Left ventricle myocardium inferior (tissue), 1 donor: ENCODE measurements around the gene WNT1. TPM values are rescaled to one million over a fixed set of nuclear protein-coding genes. Genes with fewer than 3 reads are reported as not detected.
A peak's percentile ranks its signal among the peaks of the same experiment; 100 is the strongest.

Experiments
- DNase-seq: peaks from one replicate; pipeline ENCODE4 v3.0.0-alpha.2; 2020
- H3K27ac ChIP-seq: fragments of 200-600 bp; replicated peaks from 2 replicates; pipeline ENCODE4 v1.8.0; 2021
- H3K27me3 ChIP-seq: fragments of 200-600 bp; 2 replicates; pipeline ENCODE4 v1.8.0; 2021; ENCODE audit warnings: low read depth
- H3K36me3 ChIP-seq: fragments of 200-600 bp; 2 replicates; pipeline ENCODE4 v1.8.0; 2021
- H3K4me1 ChIP-seq: fragments of 200-600 bp; 2 replicates; pipeline ENCODE4 v1.8.0; 2021
- H3K4me3 ChIP-seq: fragments of 200-600 bp; 2 replicates; pipeline ENCODE4 v1.8.0; 2021; ENCODE audit warnings: mild to moderate bottlenecking, moderate library complexity
- H3K9me3 ChIP-seq: fragments of 200-600 bp; replicated peaks from 2 replicates; pipeline ENCODE4 v1.8.0; 2021
- intact Hi-C: fragments of 100-400 bp; cut with micrococcal nuclease; formaldehyde crosslinking; loops from one replicate; pipeline ENCODE4 v1.11.0; 2022
- total RNA-seq: library from RNA; stranded (reverse); fragmentation: NEBNext Ultra II Directional; extraction: Animal tissue kit (Norgen Biotek cat#: 25700); gene quantifications from one replicate; pipeline ENCODE4 v1.2.1, GENCODE V29; 2021
- TF ChIP-seq, protein P1 (sequence below): fragments of 200-600 bp; IDR thresholded peaks from 2 replicates; pipeline ENCODE4 v1.8.0; 2021; ENCODE audit warnings: antibody characterized with exemption, mild to moderate bottlenecking, borderline replicate concordance
- donor health status: DM: no; HTN: yes; CAD: no; lungs with severe emphysema.

Gene WNT1
- total RNA-seq, 1 donor from 2014 or later, result not detected

DNA sequence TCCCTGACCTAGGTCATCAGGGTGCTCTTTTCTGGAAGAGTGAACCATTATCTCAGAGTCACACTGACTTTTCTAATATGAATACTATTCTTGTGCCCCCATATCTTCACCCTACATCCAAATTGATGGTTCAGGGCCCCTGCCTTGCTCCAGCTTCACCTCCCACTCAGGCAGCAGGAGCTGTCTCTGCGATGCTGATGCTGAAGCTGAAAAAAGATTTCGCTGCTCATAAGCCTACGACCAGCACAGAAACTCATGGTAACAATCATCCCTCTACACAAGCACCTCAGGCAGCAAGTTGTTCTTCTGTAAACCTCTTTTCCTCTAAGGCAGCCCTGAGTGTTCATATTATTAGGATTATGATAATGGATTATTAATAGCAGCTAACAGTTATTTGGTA is 24.1 kb upstream of the WNT1 start:
- peaks cover 21% of the 10 kb centered on the region for H3K36me3 ChIP-seq
- H3K4me3 ChIP-seq, result no peak overlapping the region
- H3K4me1 ChIP-seq, result peaks cover 42% of the 10 kb centered on the region
- no peak for DNase-seq
- TF ChIP-seq, protein P1, sequence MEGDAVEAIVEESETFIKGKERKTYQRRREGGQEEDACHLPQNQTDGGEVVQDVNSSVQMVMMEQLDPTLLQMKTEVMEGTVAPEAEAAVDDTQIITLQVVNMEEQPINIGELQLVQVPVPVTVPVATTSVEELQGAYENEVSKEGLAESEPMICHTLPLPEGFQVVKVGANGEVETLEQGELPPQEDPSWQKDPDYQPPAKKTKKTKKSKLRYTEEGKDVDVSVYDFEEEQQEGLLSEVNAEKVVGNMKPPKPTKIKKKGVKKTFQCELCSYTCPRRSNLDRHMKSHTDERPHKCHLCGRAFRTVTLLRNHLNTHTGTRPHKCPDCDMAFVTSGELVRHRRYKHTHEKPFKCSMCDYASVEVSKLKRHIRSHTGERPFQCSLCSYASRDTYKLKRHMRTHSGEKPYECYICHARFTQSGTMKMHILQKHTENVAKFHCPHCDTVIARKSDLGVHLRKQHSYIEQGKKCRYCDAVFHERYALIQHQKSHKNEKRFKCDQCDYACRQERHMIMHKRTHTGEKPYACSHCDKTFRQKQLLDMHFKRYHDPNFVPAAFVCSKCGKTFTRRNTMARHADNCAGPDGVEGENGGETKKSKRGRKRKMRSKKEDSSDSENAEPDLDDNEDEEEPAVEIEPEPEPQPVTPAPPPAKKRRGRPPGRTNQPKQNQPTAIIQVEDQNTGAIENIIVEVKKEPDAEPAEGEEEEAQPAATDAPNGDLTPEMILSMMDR, result no peak
- H3K27ac ChIP-seq, result no peak overlapping the region
- intact Hi-C loops, result no loop called here
- no peaks in the 10 kb centered on the region for H3K27me3 ChIP-seq
- no peaks in the 10 kb centered on the region for H3K9me3 ChIP-seq

DNA sequence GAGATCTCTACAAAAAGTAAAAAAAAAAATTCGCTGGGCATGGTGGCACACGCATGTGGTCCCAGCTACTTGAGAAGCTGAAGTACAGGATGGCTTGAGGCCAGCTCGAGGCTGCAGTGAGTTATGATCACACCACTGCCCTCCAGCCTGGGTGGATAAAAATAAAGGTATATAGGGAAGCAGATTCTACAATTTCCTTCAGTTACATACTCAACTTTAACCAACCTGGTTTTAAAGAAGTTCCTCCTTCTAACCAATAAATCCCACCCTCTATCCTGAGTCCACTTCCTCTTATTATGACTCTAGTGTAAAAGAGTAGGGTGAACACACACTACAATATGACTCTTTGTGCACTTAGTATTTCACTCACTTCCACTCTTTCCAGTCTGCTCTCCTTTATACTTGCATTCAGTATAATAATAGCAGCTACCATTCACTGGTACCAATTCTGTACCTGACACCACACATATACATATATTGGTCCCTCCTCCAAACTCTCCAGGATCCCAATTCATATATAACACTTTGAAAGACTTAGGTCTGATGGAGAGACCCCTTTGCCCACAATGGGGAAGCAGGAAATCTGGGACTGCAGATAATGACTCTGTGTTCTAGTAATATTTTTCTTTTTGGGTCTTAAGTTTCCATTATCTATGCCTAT is 23.2 kb upstream of the WNT1 start:
- TF ChIP-seq, protein P1, result no peak
- H3K36me3 ChIP-seq, result peaks cover 15% of the 10 kb centered on the region
- no peak overlapping the region for H3K27ac ChIP-seq
- H3K27me3 ChIP-seq, result peaks cover 3% of the 10 kb centered on the region
- no peak for DNase-seq
- intact Hi-C loops, result no loop called here
- H3K4me1 ChIP-seq, result peaks cover 42% of the 10 kb centered on the region
- H3K9me3 ChIP-seq, result no peaks in the 10 kb centered on the region
- no peak overlapping the region for H3K4me3 ChIP-seq

DNA sequence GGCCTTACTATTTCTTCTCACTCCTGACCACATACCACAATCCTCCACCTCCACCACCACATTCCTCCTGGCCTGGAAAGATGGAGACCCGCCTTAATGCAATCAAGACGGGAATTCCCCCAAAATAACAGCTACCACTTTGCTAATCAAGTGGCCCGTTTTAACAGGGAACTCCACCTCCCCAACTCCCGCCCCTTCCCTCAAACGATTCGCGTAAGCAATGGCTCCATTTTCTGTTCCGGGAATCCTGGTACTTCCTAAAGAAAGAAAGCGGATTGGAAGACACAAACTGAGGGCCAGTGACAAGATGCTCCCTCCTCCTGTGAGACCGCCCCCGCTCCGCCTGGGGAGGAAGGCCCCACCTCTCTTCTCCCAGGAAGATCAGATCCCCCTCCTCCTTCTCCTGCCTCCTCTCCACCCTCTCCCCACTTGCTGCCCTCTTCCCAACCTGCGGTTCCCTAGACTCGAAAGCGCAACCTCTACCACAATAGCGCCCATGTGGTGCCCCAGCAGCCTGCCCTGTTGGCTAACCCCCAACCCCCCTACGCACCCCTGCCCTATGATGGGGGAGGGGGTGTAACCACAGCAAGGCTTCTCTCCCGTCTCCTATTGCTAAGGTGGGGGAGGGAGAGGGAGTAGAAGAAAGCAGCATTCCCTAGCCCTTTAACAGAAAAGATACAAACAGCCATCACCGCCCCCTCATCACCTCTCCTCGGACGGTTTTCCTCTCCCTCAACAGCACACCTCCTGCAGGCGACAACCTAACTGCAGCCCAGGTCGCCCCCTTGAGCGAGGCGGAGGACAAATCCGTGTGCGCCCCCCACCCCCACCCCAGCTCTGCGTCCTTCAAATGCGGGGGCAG is 21.6 kb upstream of the WNT1 start:
- Histone ChIP-seq H3K9me3 (no peaks in the 10 kb centered on the region), H3K27me3 (peaks cover 19% of the 10 kb centered on the region), H3K36me3 (peaks cover 12% of the 10 kb centered on the region), H3K4me1 (peaks cover 42% of the 10 kb centered on the region), H3K4me3 (peak overlapping the region; percentile 85), H3K27ac (peak overlapping the region; percentile 81)
- TF ChIP-seq, protein P1, result no peak
- intact Hi-C loops, result no loop called here
- DNase-seq, result peak; percentile 85

DNA sequence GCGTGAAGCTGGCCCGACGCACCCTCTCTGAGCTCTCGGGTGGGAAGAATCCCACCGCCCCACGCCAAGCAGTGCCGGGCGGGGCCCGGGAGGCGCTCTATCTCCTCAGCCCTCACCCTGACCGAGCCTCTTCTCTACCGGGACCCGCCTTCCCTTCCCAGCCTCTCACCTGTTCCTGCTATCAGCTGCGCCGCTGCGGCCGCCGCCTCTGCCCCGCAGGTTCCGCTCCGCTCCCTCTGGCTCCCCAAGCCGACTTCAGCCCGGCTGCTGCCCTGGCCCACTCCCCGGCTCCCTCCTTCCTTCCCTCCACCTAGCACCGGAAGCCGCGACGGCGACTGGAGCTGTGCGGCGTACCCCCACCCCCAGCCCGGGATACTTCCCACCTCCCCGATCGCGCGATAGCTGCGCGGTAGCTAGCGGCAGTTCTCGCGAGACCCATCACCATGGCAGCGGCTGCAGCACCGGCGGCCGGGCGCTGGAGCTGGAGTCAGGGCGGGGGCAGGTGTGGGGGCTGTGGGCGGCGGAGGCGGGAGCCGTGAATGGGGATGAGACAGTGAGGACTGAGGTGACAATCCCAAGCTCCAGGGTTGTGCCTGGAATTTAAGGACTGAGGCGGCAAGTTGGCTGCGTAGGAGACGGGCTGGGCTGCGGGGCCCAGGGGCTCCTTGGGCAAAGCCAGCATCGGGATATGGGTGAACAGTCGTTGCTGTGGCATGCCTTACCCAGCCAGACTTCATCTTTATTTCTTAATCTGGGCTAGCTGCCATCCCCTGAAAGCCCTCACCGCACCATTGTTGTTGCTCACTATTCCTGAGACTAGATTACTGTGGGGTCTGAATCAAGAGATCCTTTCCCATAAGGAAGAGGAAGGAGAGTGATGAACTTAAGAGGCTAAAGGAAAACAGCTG is 20.7 kb upstream of the WNT1 start, which contains the start of gene ARF3:
TSS of gene ARF3 (minus strand) at position 347 of the 908 bp plus-strand sequence. CDS start 16,392 bp downstream, outside the sequence.
- intact Hi-C loops, result no loop called here

More for the DNA sequence above, 20.7 kb upstream of the WNT1 start, which contains the start of gene ARF3:
- Histone ChIP-seq H3K4me3 (peak within 1 kb of the TSS; percentile 85), H3K27ac (peak within 1 kb of the TSS; percentile 81), H3K36me3 (peaks cover 3% of the 10 kb centered on the region), H3K27me3 (peaks cover 27% of the 10 kb centered on the region), H3K4me1 (peaks cover 42% of the 10 kb centered on the region), H3K9me3 (no peaks in the 10 kb centered on the region)
- TF ChIP-seq, protein P1, result no peak
- DNase-seq, result peak; percentile 95
